Caco-2 (cell line): ENCODE data around the gene AP3B2. TPM values are rescaled to one million over a fixed set of nuclear protein-coding genes. Genes with fewer than 3 reads are reported as not detected.

Source experiments
- BruUV-seq: library from RNA; stranded (reverse); fragments of 400-500 nt; replicated peaks from 2 replicates; lab custom pipeline; 2021; lab: Mats Ljungman, UMichigan
- CTCF ChIA-PET: fragments of 300-600 bp; sonication (Branson Sonifier 250); formaldehyde crosslinking; loops from one replicate; lab custom pipeline; 2022; ENCODE audit warnings: antibody characterized with exemption; lab: Charles Lee
- POLR2A ChIA-PET: fragments of 300-600 bp; sonication (Branson Sonifier 250); formaldehyde crosslinking; loops from one replicate; lab custom pipeline; 2022; ENCODE audit warnings: antibody characterized with exemption; lab: Charles Lee
- DNase-seq, 2 experiments: peaks; one replicate each; pipeline versions ENCODE4 v3.0.0 to v3.0.0-alpha.2; 2020 to 2022
- H3K27me3 ChIP-seq: replicated peaks from 2 replicates; pipeline ENCODE4 v1.6.0; 2011; ENCODE audit warnings: low read length; ENCODE audit not compliant: control insufficient read depth, insufficient read depth
- H3K36me3 ChIP-seq: 2 replicates; pipeline ENCODE4 v1.5.1; 2011; ENCODE audit warnings: low read length; ENCODE audit not compliant: control insufficient read depth, insufficient read depth
- H3K4me1 ChIP-seq: fragments of 250-450 bp; sonication (Bioruptor Pico); 2 replicates; pipeline ENCODE4 v1.5.1; 2020; ENCODE audit warnings: mild to moderate bottlenecking
- H3K4me3 ChIP-seq: 2 replicates; pipeline ENCODE4 v1.5.1; 2011; ENCODE audit warnings: low read depth, mild to moderate bottlenecking, control low read depth, low read length
- H3K9me3 ChIP-seq: fragments of 250-450 bp; sonication (Bioruptor Pico); 2 replicates; pipeline ENCODE4 v1.5.1; 2020; ENCODE audit warnings: mild to moderate bottlenecking, moderate library complexity
- H3K27ac Mint-ChIP-seq: one replicate; pipeline ENCODE4 v1.8.0; 2022; ENCODE audit warnings: mixed read lengths; ENCODE audit not compliant: unreplicated experiment
- H3K27me3 Mint-ChIP-seq: one replicate; pipeline ENCODE4 v1.8.0; 2022; ENCODE audit warnings: mixed read lengths; ENCODE audit not compliant: insufficient read depth, unreplicated experiment
- H3K36me3 Mint-ChIP-seq: one replicate; pipeline ENCODE4 v1.8.0; 2022; ENCODE audit warnings: mild to moderate bottlenecking, mixed read lengths; ENCODE audit not compliant: insufficient read depth, unreplicated experiment
- H3K4me1 Mint-ChIP-seq: one replicate; pipeline ENCODE4 v1.8.0; 2022; ENCODE audit warnings: low read depth, mixed read lengths; ENCODE audit not compliant: unreplicated experiment
- H3K4me3 Mint-ChIP-seq: one replicate; pipeline ENCODE4 v1.8.0; 2022; ENCODE audit warnings: mild to moderate bottlenecking, moderate library complexity, mixed read lengths; ENCODE audit not compliant: unreplicated experiment
- H3K9me3 Mint-ChIP-seq: one replicate; pipeline ENCODE4 v1.8.0; 2022; ENCODE audit warnings: mixed read lengths; ENCODE audit not compliant: unreplicated experiment
- CTCF ChIP-seq, 2 experiments: fragments of 200-600 bp in 1 of 2; IDR thresholded peaks; 1 replicate in 1 of 2; 2 replicates in 1 of 2; pipeline versions ENCODE4 v1.5.1 to v1.8.0; 2011 to 2022; ENCODE audit warnings: antibody characterized with exemption in 1 of 2, control low read depth in 1 of 2, inconsistent platforms in 1 of 2, low read depth in 1 of 2, low read length in 1 of 2, mild to moderate bottlenecking in 1 of 2, moderate library complexity in 1 of 2; ENCODE audit not compliant: insufficient read depth in 1 of 2, severe bottlenecking in 1 of 2, unreplicated experiment in 1 of 2
- intact Hi-C: fragments of 100-400 bp; cut with micrococcal nuclease; formaldehyde crosslinking; loops from one replicate; pipeline ENCODE4 v1.10.0; 2022; ENCODE audit not compliant: unreplicated experiment
- total RNA-seq: library from RNA; stranded (reverse); gene quantifications from 2 replicates; pipeline ENCODE4 v1.2.3, GENCODE V29; 2022

The AP3B2 gene
- total RNA-seq, 1 experiment from 2014 or later = 0.82 TPM

GRCh38 chr15:82653483-82654168, 56.0 kb downstream of the AP3B2 start:
- no peaks in the 10 kb centered on the region; the same call in 1 of the 2 replicates for H3K27me3 ChIP-seq
- TF ChIP-seq CTCF (IDR thresholded peaks at IDR 0.05; ENCODE audit: insufficient read depth in 1 of 2, low read depth in 1 of 2, low read length in 1 of 2, severe bottlenecking in 1 of 2, unreplicated experiment in 1 of 2) = no peak
- H3K4me3 ChIP-seq = no peak overlapping the region
- Mint-ChIP-seq H3K27ac (no peak overlapping the region), H3K4me1 (no peaks in the 10 kb centered on the region), H3K4me3 (no peak overlapping the region), H3K9me3 (no peaks in the 10 kb centered on the region), H3K27me3 (peaks cover 12% of the 10 kb centered on the region), H3K36me3 (no peaks in the 10 kb centered on the region)
- POLR2A ChIA-PET = no interaction called here
- H3K36me3 ChIP-seq = no peaks in the 10 kb centered on the region
- DNase-seq = no peak
- H3K4me1 ChIP-seq = no peaks in the 10 kb centered on the region
- no TSS peak for BruUV-seq
- H3K9me3 ChIP-seq = no peaks in the 10 kb centered on the region
- intact Hi-C loops = no loop called here
- CTCF ChIA-PET = no interaction called here

GRCh38 chr15:82651708-82652107, 58.0 kb downstream of the AP3B2 start:
- Histone ChIP-seq H3K9me3 (no peaks in the 10 kb centered on the region), H3K4me3 (no peak overlapping the region), H3K4me1 (no peaks in the 10 kb centered on the region), H3K36me3 (no peaks in the 10 kb centered on the region), H3K27me3 (no peaks in the 10 kb centered on the region; the same call in 1 of the 2 replicates)
- Mint-ChIP-seq H3K9me3 (no peaks in the 10 kb centered on the region), H3K4me1 (no peaks in the 10 kb centered on the region), H3K27me3 (peaks cover 13% of the 10 kb centered on the region), H3K36me3 (no peaks in the 10 kb centered on the region), H3K4me3 (no peak overlapping the region), H3K27ac (no peak overlapping the region)
- ChIA-PET CTCF (no interaction called here), POLR2A (no interaction called here)
- no peak for TF ChIP-seq CTCF (IDR thresholded peaks at IDR 0.05; ENCODE audit: insufficient read depth in 1 of 2, low read depth in 1 of 2, low read length in 1 of 2, severe bottlenecking in 1 of 2, unreplicated experiment in 1 of 2)
- intact Hi-C loops = no loop called here
- BruUV-seq = no TSS peak
- no peak for DNase-seq

GRCh38 chr15:82650046-82650670, 59.5 kb downstream of the AP3B2 start:
- H3K27me3 Mint-ChIP-seq = peaks cover 13% of the 10 kb centered on the region
- no TSS peak for BruUV-seq
- Histone ChIP-seq H3K27me3 (no peaks in the 10 kb centered on the region), H3K4me1 (no peaks in the 10 kb centered on the region), H3K36me3 (no peaks in the 10 kb centered on the region), H3K4me3 (no peak overlapping the region), H3K9me3 (no peaks in the 10 kb centered on the region)
- no peaks in the 10 kb centered on the region for H3K4me1 Mint-ChIP-seq
- intact Hi-C loops = no loop called here
- no peaks in the 10 kb centered on the region for H3K9me3 Mint-ChIP-seq
- TF ChIP-seq CTCF (IDR thresholded peaks at IDR 0.05; ENCODE audit: insufficient read depth in 1 of 2, low read depth in 1 of 2, low read length in 1 of 2, severe bottlenecking in 1 of 2, unreplicated experiment in 1 of 2) = no peak
- no peak overlapping the region for H3K4me3 Mint-ChIP-seq
- no peak overlapping the region for H3K27ac Mint-ChIP-seq
- H3K36me3 Mint-ChIP-seq = no peaks in the 10 kb centered on the region
- POLR2A ChIA-PET = no interaction called here
- DNase-seq = no peak
- CTCF ChIA-PET = no interaction called here
